ENCODE data around the gene GRHL1.

DNA sequence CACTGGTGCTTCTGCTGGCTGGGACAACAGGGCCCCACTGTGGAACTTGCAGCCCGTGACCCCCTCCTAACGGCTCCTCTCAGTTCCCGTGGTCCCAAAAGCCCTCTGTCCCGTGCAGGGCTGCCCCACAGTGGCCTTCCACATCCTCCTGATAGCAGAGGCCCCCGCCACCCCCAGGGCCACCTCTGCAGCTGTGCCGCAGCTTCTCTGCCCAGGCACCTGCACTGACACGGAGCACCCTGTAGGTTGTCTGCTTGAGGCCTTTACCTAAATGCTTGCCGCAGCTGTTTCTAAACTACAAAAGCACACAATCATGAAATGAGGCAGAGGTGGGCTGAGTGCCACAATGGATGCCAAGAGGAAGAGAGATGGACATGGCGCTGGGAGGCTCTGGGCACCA lies 13.5 kb upstream of the GRHL1 start:
- TF ChIP-seq EZH2 (IDR thresholded peaks at IDR 0.05; ENCODE audit: insufficient read depth, poor library complexity, severe bottlenecking) (no peak), EZH2phosphoT487 (IDR thresholded peaks at IDR 0.05; ENCODE audit: insufficient read depth, low read depth) (no peak)

All from GM23248 (cell line).